HUES48 (cell line): ENCODE data around the gene FOXE1.
A peak's percentile ranks its signal among the peaks of the same experiment; 100 is the strongest.

Source experiments
- H3K27ac ChIP-seq: one replicate; pipeline ENCODE4 v1.7.0; 2013; ENCODE audit warnings: low read depth, low read length, inconsistent platforms
- H3K27me3 ChIP-seq: 2 replicates; pipeline ENCODE4 v1.6.1; 2013; ENCODE audit warnings: mild to moderate bottlenecking, low read length; ENCODE audit not compliant: control insufficient read depth, insufficient read depth
- H3K36me3 ChIP-seq: 2 replicates; pipeline ENCODE4 v1.6.1; 2013; ENCODE audit warnings: low read length; ENCODE audit not compliant: control insufficient read depth, insufficient read depth
- H3K4me1 ChIP-seq: 2 replicates; pipeline ENCODE4 v1.6.1; 2013; ENCODE audit warnings: mild to moderate bottlenecking, low read length; ENCODE audit not compliant: control insufficient read depth, insufficient read depth
- H3K4me3 ChIP-seq: 2 replicates; pipeline ENCODE4 v1.5.1; 2013; ENCODE audit warnings: mild to moderate bottlenecking, low read depth, low read length
- H3K9ac ChIP-seq: 2 replicates; pipeline ENCODE4 v1.6.1; 2013; ENCODE audit warnings: mild to moderate bottlenecking, low read depth, low read length, moderate library complexity
- H3K9me3 ChIP-seq: 2 replicates; pipeline ENCODE4 v1.6.1; 2013; ENCODE audit warnings: low read length; ENCODE audit not compliant: control insufficient read depth, insufficient read depth

The FOXE1 gene

DNA sequence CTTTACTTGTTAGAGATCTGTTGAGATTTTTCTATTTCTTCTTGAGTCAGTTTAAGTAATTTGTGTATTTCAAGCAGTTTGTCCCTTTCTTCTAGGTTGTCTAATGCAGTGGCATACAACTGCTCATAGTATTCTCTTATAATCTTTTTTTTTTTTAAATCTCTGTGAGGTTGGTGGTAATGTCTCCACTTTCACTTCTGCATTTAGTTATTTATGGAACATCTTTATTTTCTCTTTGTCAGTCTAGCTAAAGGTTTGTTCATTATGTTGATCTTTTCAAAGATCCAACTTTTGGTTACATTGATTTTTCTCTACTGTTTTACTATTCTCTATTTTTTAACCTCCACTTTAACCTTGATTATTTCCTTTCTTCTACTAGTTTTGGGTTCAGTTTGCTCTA is 13.8 kb downstream of the FOXE1 start:
- no peak overlapping the region for H3K27ac ChIP-seq
- H3K4me3 ChIP-seq = no peak overlapping the region
- peaks cover 11% of the 10 kb centered on the region for H3K4me1 ChIP-seq
- peaks cover 37% of the 10 kb centered on the region for H3K27me3 ChIP-seq
- H3K36me3 ChIP-seq = no peaks in the 10 kb centered on the region
- 0 out of 2 replicates have a peak, but pooled peaks cover 5% of the 10 kb centered on the region for H3K9me3 ChIP-seq
- H3K9ac ChIP-seq = no peak overlapping the region

DNA sequence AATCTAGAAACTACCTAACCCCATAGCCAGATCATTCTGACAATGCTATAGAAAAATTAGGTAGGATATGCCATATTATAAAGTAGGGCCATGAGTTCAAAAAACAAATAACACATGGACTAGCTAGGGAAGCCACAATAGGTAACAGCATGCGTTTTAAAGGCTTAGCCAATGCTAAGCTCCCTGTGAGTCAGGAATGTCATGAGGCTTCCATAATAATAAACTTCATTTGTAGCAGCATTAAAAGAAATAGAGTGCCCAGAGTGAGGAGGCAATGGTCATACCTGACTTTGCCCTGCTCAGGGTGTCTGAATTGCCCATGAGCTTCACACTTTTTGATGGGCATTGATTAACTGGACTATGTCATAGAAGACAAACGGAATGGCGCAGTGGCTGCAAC is 15.8 kb downstream of the FOXE1 start:
- H3K9me3 ChIP-seq = 0 out of 2 replicates have a peak, but pooled peaks cover 5% of the 10 kb centered on the region
- H3K9ac ChIP-seq = no peak overlapping the region
- no peaks in the 10 kb centered on the region for H3K36me3 ChIP-seq
- no peak overlapping the region for H3K4me3 ChIP-seq
- peaks cover 14% of the 10 kb centered on the region for H3K4me1 ChIP-seq
- H3K27me3 ChIP-seq = peaks cover 18% of the 10 kb centered on the region
- no peak overlapping the region for H3K27ac ChIP-seq

DNA sequence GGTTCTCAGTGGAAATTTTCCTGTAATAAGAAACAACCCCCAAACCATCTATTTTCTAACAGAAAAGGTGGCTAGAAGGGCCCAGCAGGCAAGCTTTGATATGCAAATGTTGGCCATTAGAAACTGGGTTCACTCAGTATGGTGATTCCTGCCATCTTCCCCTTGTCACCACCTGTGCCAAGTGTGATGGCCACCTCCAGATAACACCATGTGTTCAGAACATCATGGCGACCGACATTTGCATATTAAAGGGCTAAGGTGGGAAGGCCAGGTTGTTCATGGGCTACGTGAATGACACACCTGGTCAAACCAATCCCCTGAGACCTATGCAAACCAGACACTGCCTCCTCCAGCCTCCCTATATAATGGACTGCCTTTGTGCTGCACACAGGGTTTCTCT is 20.4 kb downstream of the FOXE1 start:
- Histone ChIP-seq H3K4me1 (peaks cover 14% of the 10 kb centered on the region), H3K9ac (no peak overlapping the region), H3K4me3 (no peak overlapping the region), H3K9me3 (no peaks in the 10 kb centered on the region), H3K27me3 (no peaks in the 10 kb centered on the region), H3K27ac (no peak overlapping the region), H3K36me3 (no peaks in the 10 kb centered on the region)

DNA sequence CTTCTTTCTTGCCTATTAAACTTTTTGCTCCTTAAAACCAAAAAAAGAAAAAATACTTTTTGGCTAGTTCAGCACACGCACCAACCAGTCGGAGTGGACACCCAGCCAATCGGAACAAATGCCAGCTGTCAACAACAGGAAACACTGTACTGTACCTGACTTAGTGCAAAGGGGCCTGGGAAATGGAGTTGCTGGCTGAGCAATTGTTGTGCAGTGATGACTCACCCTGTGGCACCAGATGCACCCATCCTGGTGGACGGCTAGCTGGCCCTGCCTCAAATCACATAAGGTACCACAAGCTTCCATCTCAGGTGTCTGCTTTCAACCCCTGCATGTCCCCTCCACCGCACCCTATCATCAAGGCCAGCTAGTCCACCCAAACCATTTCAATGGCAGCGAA is 20.9 kb downstream of the FOXE1 start:
- H3K9ac ChIP-seq = no peak overlapping the region
- peaks cover 10% of the 10 kb centered on the region for H3K4me1 ChIP-seq
- H3K36me3 ChIP-seq = no peaks in the 10 kb centered on the region
- H3K9me3 ChIP-seq = no peaks in the 10 kb centered on the region
- H3K27ac ChIP-seq = no peak overlapping the region
- H3K27me3 ChIP-seq = no peaks in the 10 kb centered on the region
- H3K4me3 ChIP-seq = no peak overlapping the region

GRCh38 chr9:97874624-97875023 is 21.6 kb downstream of the FOXE1 start:
- Histone ChIP-seq H3K4me3 (no peak overlapping the region), H3K27ac (no peak overlapping the region), H3K36me3 (no peaks in the 10 kb centered on the region), H3K9ac (no peak overlapping the region), H3K4me1 (peaks cover 5% of the 10 kb centered on the region; the same call in 1 of the 2 replicates), H3K27me3 (no peaks in the 10 kb centered on the region), H3K9me3 (no peaks in the 10 kb centered on the region)

DNA sequence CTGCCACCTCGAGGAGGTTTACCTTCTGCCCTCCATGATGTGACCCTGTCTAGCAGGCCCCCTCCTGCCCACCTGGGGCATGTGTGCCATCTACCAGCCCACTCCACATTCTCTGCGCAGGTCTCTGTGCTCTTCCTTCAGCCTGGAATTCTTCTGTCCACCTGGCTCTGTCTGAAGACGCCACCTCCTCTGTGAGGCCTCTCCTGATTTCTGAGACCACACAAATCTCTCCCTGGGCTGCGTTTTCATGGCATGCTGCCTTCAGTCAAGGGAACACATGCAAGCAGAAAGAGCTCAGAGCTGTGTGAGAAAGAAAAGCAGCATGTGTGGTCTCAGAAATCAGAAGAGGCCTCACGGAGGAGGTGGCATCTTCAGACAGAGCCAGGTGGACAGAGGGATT is 22.1 kb downstream of the FOXE1 start:
- Histone ChIP-seq H3K4me1 (peaks cover 5% of the 10 kb centered on the region; the same call in 1 of the 2 replicates), H3K9me3 (no peaks in the 10 kb centered on the region), H3K27ac (no peak overlapping the region), H3K4me3 (no peak overlapping the region), H3K27me3 (no peaks in the 10 kb centered on the region), H3K9ac (no peak overlapping the region), H3K36me3 (no peaks in the 10 kb centered on the region)

DNA sequence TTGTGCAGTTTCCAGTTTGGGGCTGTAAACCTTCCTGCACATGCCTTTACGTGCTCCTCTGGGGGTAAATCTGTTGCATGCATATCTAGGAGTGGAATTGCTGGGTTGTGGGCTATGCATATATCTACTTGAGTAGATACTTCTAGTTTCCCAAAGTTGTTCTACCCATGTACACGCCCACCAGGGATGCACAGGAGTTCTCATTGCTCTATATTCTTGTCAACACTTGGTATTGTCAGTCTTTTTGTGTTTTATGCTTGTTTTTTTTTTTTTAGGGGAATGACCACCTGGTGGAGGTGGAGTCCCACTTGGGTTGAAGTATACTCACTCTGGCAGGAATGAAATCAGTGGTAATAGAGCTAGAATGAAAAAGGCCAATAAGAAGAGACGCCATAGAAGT is 23.0 kb downstream of the FOXE1 start:
- H3K27ac ChIP-seq = no peak overlapping the region
- H3K36me3 ChIP-seq = no peaks in the 10 kb centered on the region

GRCh38 chr9:97880336-97880735 is 27.3 kb downstream of the FOXE1 start:
- Histone ChIP-seq H3K27me3 (no peaks in the 10 kb centered on the region), H3K4me1 (no peaks in the 10 kb centered on the region), H3K9ac (no peak overlapping the region), H3K9me3 (no peaks in the 10 kb centered on the region), H3K4me3 (no peak overlapping the region), H3K36me3 (no peaks in the 10 kb centered on the region), H3K27ac (no peak overlapping the region)

More for the DNA sequence above, 23.0 kb downstream of the FOXE1 start:
- Histone ChIP-seq H3K4me1 (peaks cover 5% of the 10 kb centered on the region; the same call in 1 of the 2 replicates), H3K9ac (no peak overlapping the region), H3K4me3 (no peak overlapping the region), H3K27me3 (no peaks in the 10 kb centered on the region), H3K9me3 (no peaks in the 10 kb centered on the region)

DNA sequence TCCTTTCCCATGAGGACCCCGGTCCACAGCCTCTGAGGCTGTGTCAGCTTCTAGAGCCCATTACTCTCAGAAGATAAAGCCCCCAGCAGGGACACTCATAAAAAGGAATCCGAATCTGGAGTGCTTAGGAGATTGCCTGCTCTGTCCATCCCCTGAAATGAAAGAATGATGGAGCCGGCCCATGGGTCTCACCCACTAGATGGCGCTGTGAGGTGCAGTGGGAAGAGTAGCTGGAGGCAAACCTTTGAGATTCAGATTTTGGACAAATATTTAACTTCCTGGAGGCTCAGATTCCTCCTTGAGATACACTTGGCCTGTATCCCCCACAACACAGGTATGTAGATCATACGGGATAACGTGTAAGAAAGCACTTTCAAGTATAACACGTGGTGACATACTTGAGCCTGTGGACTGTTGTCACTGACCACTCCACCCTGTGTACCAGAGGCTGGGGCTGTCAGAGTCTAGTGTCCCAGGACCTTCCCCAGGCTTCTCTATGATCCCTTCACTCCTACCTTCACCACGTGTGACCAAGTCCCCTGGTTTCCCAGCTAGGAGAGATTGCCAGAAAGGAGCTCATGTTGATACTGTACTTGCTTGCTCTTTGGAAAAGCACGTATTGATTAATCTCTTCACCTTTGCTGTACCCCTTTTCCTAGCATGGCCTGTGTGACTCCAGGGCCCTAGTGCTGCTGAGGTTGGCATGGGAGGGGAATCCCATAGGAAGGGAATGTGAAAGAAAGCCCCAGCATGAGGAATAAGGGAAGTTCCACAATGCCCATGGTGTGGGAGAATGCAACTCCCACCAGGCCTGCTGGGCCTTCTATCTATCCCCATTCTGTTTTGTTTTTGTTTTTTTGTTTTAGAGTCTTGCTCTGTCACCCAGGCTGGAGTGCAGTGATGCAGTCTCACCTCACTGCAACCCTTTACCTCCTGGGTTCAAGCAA is 37.2 kb downstream of the FOXE1 start:
- Histone ChIP-seq H3K4me3 (no peak overlapping the region), H3K9ac (no peak overlapping the region), H3K9me3 (no peaks in the 10 kb centered on the region), H3K4me1 (peaks cover 9% of the 10 kb centered on the region), H3K36me3 (no peaks in the 10 kb centered on the region), H3K27me3 (no peaks in the 10 kb centered on the region; the same call in 1 of the 2 replicates), H3K27ac (peak overlapping the region; percentile 74)

GRCh38 chr9:97891736-97892135 is 38.7 kb downstream of the FOXE1 start:
- Histone ChIP-seq H3K36me3 (no peaks in the 10 kb centered on the region), H3K4me1 (peaks cover 9% of the 10 kb centered on the region), H3K27ac (no peak overlapping the region), H3K9me3 (no peaks in the 10 kb centered on the region), H3K9ac (no peak overlapping the region), H3K4me3 (no peak overlapping the region), H3K27me3 (no peaks in the 10 kb centered on the region; the same call in 1 of the 2 replicates)

- Histone ChIP-seq H3K4me1 (peaks cover 9% of the 10 kb centered on the region), H3K9ac (no peak overlapping the region), H3K36me3 (no peaks in the 10 kb centered on the region), H3K27me3 (no peaks in the 10 kb centered on the region; the same call in 1 of the 2 replicates), H3K27ac (no peak overlapping the region), H3K4me3 (no peak overlapping the region), H3K9me3 (no peaks in the 10 kb centered on the region)
Observed at GRCh38 chr9:97892421-97892820, 39.4 kb downstream of the FOXE1 start.
